HepG2 (cell line): ENCODE measurements around the gene NOXO1. TPM values are rescaled to one million over a fixed set of nuclear protein-coding genes. Genes with fewer than 3 reads are reported as not detected.
A peak's percentile ranks its signal among the peaks of the same experiment; 100 is the strongest.

Source experiments
- CEBPB ChIP-seq: IDR thresholded peaks from 2 replicates; pipeline ENCODE4 v1.6.1; 2011; ENCODE audit warnings: low read depth, low read length, improper control_type of control experiment, borderline replicate concordance
- FOXC1 ChIP-seq: sonication (generic); formaldehyde crosslinking; IDR thresholded peaks from 2 replicates; pipeline ENCODE4 v1.8.0; 2022; ENCODE audit warnings: mild to moderate bottlenecking, missing genetic modification reagents, borderline replicate concordance
- GATA4 ChIP-seq: sonication (generic); IDR thresholded peaks from 2 replicates; pipeline ENCODE4 v1.6.1; 2016; ENCODE audit warnings: antibody characterized with exemption, low read depth, borderline replicate concordance
- MAF1 ChIP-seq: sonication (generic); formaldehyde crosslinking; IDR thresholded peaks from 2 replicates; pipeline ENCODE4 v1.5.0; 2020; ENCODE audit warnings: missing genetic modification reagents, borderline replicate concordance
- PLRG1 ChIP-seq: fragments of 450-650 bp; conservative IDR thresholded peaks from 2 replicates; pipeline ENCODE4 v1.6.1; 2016
- SIX1 ChIP-seq: sonication (generic); formaldehyde crosslinking; IDR thresholded peaks from 2 replicates; pipeline ENCODE4 v1.4.0; 2020; ENCODE audit warnings: missing genetic modification reagents, borderline replicate concordance
- XBP1 ChIP-seq: sonication (generic); formaldehyde crosslinking; IDR thresholded peaks from 2 replicates; pipeline ENCODE4 v1.5.0; 2020; ENCODE audit warnings: missing genetic modification reagents
- ZKSCAN5 ChIP-seq: sonication (generic); formaldehyde crosslinking; IDR thresholded peaks from 2 replicates; pipeline ENCODE4 v1.5.1; 2020; ENCODE audit warnings: mild to moderate bottlenecking, missing genetic modification reagents
- ZNF205 ChIP-seq: IDR thresholded peaks from 2 replicates; pipeline ENCODE4 v1.6.1; 2018; ENCODE audit warnings: missing biosample characterization, missing genetic modification reagents
- ZNF224 ChIP-seq: sonication (generic); formaldehyde crosslinking; IDR thresholded peaks from 2 replicates; pipeline ENCODE4 v1.5.0; 2020; ENCODE audit warnings: mild to moderate bottlenecking, missing genetic modification reagents
- ZNF225 ChIP-seq: sonication (generic); formaldehyde crosslinking; IDR thresholded peaks from 2 replicates; pipeline ENCODE4 v1.4.0; 2020; ENCODE audit warnings: mild to moderate bottlenecking, missing genetic modification reagents
- ZNF501 ChIP-seq: sonication (generic); formaldehyde crosslinking; IDR thresholded peaks from 2 replicates; pipeline ENCODE4 v1.5.1; 2020; ENCODE audit warnings: mild to moderate bottlenecking, moderate library complexity, missing genetic modification reagents
- ZNF552 ChIP-seq: sonication (generic); formaldehyde crosslinking; IDR thresholded peaks from 2 replicates; pipeline ENCODE4 v1.9.0; 2022; ENCODE audit warnings: missing genetic modification reagents, mild to moderate bottlenecking, borderline replicate concordance
- ZNF557 ChIP-seq: sonication (generic); formaldehyde crosslinking; IDR thresholded peaks from 2 replicates; pipeline ENCODE4 v1.4.0; 2020; ENCODE audit warnings: missing genetic modification reagents
- ZNF709 ChIP-seq: sonication (generic); formaldehyde crosslinking; IDR thresholded peaks from 2 replicates; pipeline ENCODE4 v1.5.0; 2020; ENCODE audit warnings: mild to moderate bottlenecking, missing genetic modification reagents
- ZNF773 ChIP-seq: sonication (generic); formaldehyde crosslinking; IDR thresholded peaks from 2 replicates; pipeline ENCODE4 v1.4.0; 2020; ENCODE audit warnings: missing genetic modification reagents, borderline replicate concordance
- ZNF788 ChIP-seq: sonication (generic); formaldehyde crosslinking; IDR thresholded peaks from 2 replicates; pipeline ENCODE4 v1.5.0; 2020; ENCODE audit warnings: mild to moderate bottlenecking, missing genetic modification reagents, borderline replicate concordance
- polyA plus RNA-seq, 8 experiments: library from polyadenylated mRNA; depleted of rRNA in 3 of 8; stranded (reverse) in 7 of 8; unstranded in 1 of 8; fragments of >200 nt; fragmentation: Illumina TruSeq in 4 of 8; extraction: Trizol in 4 of 8; gene quantifications; 2 replicates each; pipeline versions ENCODE4 v1.2.1 to v1.2.3, GENCODE V29; 2011 to 2016; ENCODE audit warnings: low read depth in 4 of 8, missing spikeins in 1 of 8, mixed read lengths in 1 of 8; ENCODE audit not compliant: insufficient read depth in 1 of 8
- total RNA-seq, 5 experiments: library from RNA; depleted of rRNA; stranded (reverse); fragments of >200 nt; fragmentation: Illumina TruSeq; extraction: Trizol; gene quantifications; 2 replicates each; pipeline ENCODE4 v1.2.3, GENCODE V29; 2016; ENCODE audit warnings: low read depth in 1 of 5
- TF ChIP-seq, protein P1 (sequence below): IDR thresholded peaks from 2 replicates; pipeline ENCODE4 v1.6.1; 2016; ENCODE audit warnings: missing compliant biosample characterization, missing genetic modification reagents, borderline replicate concordance
- TF ChIP-seq, protein P2 (sequence below): IDR thresholded peaks from 2 replicates; pipeline ENCODE4 v1.6.1; 2016; ENCODE audit warnings: low read depth, control low read depth
- TF ChIP-seq, protein P3 (sequence below): sonication (generic); formaldehyde crosslinking; IDR thresholded peaks from 2 replicates; pipeline ENCODE4 v1.4.0; 2020; ENCODE audit warnings: missing genetic modification reagents
- TF ChIP-seq, protein P4 (sequence below): sonication (generic); formaldehyde crosslinking; IDR thresholded peaks from 2 replicates; pipeline ENCODE4 v1.5.0; 2020; ENCODE audit warnings: mild to moderate bottlenecking, missing genetic modification reagents

Gene NOXO1
- total and polyA plus RNA-seq, 2 of the 13 experiments (the other 11 are each of a cell fraction or from before 2014, with no cell fraction given), result 0.69 to 1.4 TPM

DNA sequence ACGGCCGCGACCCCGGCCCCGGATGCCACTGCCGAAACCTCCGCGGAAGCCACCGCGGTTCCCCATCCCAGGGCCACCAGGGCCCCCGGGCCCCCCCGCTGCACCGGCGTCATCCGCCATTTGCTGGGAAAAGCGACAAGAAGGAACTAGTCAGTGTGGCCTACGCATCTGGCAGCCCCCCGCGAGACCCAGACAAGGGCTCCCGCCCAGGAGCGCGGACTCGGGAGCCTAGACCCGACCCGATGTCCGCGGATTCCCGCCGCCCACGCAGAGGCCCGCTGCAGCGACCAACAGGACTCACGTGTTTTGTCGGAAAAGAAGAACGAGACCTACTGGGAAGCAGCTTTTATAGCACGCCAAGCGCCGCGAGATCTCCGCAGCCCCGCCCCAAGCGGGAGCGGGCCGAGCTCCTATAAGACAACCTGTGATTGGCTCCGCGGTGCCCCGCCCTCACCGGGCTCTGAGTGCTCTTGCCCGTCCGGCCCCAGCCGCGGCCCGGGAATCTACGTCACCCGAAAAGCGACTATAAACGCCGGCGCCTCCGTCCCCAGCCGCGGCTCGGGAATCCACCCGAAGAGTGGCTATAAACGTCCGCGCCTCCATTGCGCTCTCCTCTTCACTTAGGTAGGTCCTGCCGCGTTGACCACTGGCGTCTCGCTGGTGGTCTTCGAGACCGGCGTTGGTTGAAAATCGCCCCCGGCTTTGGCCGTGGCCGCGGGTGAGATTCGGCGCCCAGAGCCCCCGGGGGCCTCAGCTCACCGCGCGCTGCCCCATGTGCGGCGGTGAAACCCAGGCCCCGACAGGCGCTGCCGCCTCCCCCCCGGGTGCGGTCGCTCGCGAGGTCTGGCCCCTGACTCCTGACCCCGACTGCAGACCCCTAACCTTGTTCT lies 16.5 kb downstream of the NOXO1 start, which contains the start of gene RPS2 (continued):
- TF ChIP-seq, protein P1, sequence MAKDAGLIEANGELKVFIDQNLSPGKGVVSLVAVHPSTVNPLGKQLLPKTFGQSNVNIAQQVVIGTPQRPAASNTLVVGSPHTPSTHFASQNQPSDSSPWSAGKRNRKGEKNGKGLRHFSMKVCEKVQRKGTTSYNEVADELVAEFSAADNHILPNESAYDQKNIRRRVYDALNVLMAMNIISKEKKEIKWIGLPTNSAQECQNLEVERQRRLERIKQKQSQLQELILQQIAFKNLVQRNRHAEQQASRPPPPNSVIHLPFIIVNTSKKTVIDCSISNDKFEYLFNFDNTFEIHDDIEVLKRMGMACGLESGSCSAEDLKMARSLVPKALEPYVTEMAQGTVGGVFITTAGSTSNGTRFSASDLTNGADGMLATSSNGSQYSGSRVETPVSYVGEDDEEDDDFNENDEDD (CRISPR knock-in tag), result peak; percentile 70; the same call in 1 of the 2 replicates
- TF ChIP-seq ZNF205 (CRISPR knock-in tag) (peak; percentile 62; the same call in 1 of the 2 replicates), ZNF709 (CRISPR knock-in tag) (peak; percentile 90; the same call in 1 of the 2 replicates), GATA4 (peak; percentile 84; the same call in 1 of the 2 replicates), MAF1 (0 out of 2 replicates have a peak, but pooled peaks have one; percentile 81), ZNF225 (CRISPR knock-in tag) (no peak; the same call in 1 of the 2 replicates), ZNF224 (CRISPR knock-in tag) (peak; percentile 85; the same call in 1 of the 2 replicates), SIX1 (no peak), ZNF501 (CRISPR knock-in tag) (no peak), CEBPB (no peak), ZNF552 (CRISPR knock-in tag) (no peak), PLRG1 (no peak), ZNF788 (CRISPR knock-in tag) (peak; percentile 75; the same call in 1 of the 2 replicates), FOXC1 (peak; percentile 18; the same call in 1 of the 2 replicates), ZNF773 (CRISPR knock-in tag) (peak; percentile 78; the same call in 1 of the 2 replicates), ZNF557 (CRISPR knock-in tag) (peak; percentile 57; the same call in 1 of the 2 replicates), XBP1 (CRISPR knock-in tag) (peak; percentile 60), ZKSCAN5 (no peak)
- TF ChIP-seq, protein P2, sequence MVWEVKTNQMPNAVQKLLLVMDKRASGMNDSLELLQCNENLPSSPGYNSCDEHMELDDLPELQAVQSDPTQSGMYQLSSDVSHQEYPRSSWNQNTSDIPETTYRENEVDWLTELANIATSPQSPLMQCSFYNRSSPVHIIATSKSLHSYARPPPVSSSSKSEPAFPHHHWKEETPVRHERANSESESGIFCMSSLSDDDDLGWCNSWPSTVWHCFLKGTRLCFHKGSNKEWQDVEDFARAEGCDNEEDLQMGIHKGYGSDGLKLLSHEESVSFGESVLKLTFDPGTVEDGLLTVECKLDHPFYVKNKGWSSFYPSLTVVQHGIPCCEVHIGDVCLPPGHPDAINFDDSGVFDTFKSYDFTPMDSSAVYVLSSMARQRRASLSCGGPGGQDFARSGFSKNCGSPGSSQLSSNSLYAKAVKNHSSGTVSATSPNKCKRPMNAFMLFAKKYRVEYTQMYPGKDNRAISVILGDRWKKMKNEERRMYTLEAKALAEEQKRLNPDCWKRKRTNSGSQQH (CRISPR knock-in tag), result 0 out of 2 replicates have a peak, but pooled peaks have one; percentile 36
- TF ChIP-seq, protein P3, sequence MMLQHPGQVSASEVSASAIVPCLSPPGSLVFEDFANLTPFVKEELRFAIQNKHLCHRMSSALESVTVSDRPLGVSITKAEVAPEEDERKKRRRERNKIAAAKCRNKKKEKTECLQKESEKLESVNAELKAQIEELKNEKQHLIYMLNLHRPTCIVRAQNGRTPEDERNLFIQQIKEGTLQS (CRISPR knock-in tag), result no peak
- TF ChIP-seq, protein P4, sequence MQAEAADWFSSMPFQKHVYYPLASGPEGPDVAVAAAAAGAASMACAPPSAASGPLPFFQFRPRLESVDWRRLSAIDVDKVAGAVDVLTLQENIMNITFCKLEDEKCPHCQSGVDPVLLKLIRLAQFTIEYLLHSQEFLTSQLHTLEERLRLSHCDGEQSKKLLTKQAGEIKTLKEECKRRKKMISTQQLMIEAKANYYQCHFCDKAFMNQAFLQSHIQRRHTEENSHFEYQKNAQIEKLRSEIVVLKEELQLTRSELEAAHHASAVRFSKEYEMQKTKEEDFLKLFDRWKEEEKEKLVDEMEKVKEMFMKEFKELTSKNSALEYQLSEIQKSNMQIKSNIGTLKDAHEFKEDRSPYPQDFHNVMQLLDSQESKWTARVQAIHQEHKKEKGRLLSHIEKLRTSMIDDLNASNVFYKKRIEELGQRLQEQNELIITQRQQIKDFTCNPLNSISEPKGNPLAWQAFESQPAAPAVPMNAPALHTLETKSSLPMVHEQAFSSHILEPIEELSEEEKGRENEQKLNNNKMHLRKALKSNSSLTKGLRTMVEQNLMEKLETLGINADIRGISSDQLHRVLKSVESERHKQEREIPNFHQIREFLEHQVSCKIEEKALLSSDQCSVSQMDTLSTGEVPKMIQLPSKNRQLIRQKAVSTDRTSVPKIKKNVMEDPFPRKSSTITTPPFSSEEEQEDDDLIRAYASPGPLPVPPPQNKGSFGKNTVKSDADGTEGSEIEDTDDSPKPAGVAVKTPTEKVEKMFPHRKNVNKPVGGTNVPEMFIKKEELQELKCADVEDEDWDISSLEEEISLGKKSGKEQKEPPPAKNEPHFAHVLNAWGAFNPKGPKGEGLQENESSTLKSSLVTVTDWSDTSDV (CRISPR knock-in tag), result no peak
